Kidney tubule cell (primary cell): ENCODE measurements around the gene TRIM2.
A peak's percentile ranks its signal among the peaks of the same experiment; 100 is the strongest.

Source experiments
- DNase-seq: peaks from one replicate; pipeline ENCODE4 v3.0.0-alpha.2; 2018; ENCODE audit warnings: low spot score

Gene TRIM2

GRCh38 chr4:153222707-153223426 lies 18.6 kb downstream of the TRIM2 start:
- DNase-seq = peak; percentile 36

GRCh38 chr4:153223427-153223801 lies 19.2 kb downstream of the TRIM2 start:
- DNase-seq = no peak

DNA sequence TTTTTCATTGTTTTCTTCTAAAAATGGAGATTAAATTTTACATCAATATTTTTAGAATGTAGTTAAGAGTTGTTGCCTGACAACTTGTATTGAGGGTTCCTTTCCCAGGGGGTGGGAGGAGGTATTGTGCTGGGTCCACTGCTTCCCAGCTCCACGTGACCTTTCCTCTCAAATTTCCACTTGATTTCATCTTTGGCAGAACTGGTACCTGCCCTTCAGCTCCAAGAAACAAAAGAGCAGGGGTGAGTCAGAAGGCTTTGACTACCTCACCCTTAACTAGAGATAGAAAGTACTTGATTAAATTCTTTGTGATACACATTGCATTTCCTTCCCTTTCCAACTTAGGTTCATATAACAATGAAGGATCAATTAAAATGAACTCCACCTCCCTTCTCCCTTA lies 19.7 kb downstream of the TRIM2 start:
- DNase-seq = peak; percentile 80

- DNase-seq = no peak
Observed at GRCh38 chr4:153224474-153224873, 20.2 kb downstream of the TRIM2 start.

DNA sequence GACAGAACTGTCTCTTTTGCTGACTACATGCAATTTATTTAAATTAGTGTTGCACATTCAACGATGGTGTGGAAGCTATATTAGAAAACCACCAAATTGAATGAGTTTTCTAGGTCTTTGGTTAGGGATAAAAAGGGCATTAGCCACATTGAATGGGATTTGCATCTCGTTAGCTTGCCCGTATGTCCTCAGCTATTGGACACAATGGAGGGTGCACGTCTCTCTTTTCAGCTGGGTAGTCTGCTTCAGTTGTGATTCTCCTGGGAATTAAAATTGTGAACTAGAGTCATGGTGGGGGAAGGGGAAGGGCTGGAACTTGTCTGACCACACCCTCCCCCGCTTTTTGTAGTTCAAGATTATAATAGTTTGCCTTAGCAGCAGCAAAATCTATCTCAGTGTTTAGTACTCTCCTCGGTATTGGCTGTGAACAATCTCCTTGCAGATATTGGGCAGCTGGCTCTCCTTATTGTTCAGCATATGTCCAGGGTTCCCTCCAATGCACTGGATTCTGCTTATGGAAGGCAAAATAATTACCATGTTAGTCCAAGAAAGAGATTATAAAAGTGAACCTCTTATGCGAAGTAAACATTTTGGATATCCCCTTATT lies 23.3 kb downstream of the TRIM2 start:
- DNase-seq = no peak

GRCh38 chr4:153228512-153229140 lies 24.4 kb downstream of the TRIM2 start:
- DNase-seq = no peak

DNA sequence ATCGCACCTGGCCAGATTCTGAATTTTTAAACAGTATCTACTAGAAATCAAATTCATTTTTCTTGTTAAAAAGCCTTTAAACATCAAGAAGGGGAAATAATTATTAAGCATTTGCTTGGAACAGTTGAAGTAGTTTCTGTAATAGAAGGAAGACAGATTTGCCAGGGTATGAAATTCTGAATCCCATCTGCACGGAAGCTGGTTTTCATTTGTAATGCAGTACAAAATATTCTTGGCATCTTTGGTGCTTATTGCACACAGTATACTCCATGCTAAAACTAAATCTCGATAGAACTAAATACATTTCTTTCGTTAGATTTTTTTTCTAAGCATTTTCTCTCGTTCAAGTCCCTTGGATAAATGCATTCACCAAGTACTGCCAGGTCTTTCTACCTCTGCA lies 25.3 kb downstream of the TRIM2 start:
- no peak for DNase-seq

DNA sequence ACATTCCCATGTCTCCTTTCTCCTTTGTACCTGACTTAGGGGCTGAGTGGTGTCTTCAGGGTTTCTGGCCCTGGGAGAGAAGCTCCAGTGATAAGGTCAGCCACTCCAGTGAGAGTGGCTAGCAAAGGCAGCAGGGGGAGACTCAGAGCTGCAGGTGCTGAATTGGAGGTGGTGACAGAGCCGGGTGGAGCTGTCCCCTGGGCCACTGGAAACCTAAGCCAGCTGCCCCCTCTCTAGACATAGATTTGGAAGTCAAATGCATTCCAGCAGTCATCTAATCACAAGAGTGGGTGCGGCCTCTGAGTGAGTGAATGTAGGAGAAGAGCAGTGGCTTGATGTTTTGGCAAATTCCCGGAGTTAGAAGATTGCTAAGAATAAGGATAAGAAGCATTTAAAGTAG lies 28.5 kb downstream of the TRIM2 start:
- DNase-seq = peak; percentile 37

GRCh38 chr4:153233761-153234371 lies 29.6 kb downstream of the TRIM2 start:
- DNase-seq = peak; percentile 86

- no peak for DNase-seq
Observed at GRCh38 chr4:153234885-153235284, 30.6 kb downstream of the TRIM2 start.

DNA sequence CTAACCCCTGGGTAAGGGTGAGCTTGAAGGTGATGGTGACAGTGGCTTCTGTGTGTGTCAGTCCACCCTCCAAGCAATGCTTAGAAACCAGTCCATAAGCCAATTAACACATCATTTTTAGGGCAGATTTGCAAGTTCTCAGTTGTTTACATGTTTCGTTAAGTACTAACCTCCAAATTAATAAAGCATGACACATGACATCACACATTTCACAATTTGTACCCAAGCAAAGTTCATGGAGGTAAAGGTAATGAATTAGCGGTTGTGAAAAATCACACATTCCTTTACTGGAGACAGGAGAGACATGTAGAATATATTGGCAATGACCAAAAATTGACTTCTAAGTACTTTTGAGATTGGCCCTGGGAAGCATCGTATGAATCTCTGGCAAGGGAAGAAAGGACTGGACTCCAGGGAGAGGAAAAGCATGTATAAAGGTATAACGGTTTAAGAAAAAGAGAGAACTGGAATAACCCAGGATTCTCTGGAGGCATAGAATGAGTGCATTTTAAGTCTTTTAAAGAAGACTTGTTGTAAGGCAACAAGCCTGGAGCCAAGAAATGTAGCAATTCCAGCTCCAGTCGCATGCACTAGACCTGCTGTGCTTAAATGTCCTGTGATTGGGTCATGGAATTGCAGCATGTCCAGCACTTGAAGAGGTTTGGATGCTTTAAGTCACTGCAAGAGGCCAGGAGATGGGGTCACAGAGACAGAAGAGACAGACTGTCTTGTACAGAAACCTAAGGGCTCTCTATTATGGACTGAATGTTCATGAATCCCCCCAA lies 34.1 kb downstream of the TRIM2 start:
- DNase-seq = no peak

- DNase-seq = no peak
Observed at GRCh38 chr4:153239409-153239808, 35.2 kb downstream of the TRIM2 start.

DNA sequence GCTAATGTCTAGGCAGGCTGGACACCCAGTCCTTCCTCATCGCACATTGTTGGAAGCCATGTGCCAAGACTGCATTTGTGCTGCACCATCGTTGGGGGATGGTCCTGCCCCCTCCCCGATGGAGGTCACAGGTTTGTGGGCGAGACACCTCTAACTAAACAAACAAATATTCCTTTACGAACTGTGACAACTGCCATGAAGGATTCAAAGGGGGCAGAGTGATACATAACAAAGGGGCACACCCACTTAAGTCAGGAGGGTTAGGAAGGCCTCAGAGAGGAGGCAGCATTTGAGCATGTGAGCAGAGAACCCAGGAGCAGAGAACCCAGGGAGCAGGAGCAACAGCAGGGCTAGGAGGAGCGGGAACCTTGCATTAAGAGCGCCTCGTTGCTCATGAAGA lies 37.1 kb downstream of the TRIM2 start:
- DNase-seq = no peak

DNA sequence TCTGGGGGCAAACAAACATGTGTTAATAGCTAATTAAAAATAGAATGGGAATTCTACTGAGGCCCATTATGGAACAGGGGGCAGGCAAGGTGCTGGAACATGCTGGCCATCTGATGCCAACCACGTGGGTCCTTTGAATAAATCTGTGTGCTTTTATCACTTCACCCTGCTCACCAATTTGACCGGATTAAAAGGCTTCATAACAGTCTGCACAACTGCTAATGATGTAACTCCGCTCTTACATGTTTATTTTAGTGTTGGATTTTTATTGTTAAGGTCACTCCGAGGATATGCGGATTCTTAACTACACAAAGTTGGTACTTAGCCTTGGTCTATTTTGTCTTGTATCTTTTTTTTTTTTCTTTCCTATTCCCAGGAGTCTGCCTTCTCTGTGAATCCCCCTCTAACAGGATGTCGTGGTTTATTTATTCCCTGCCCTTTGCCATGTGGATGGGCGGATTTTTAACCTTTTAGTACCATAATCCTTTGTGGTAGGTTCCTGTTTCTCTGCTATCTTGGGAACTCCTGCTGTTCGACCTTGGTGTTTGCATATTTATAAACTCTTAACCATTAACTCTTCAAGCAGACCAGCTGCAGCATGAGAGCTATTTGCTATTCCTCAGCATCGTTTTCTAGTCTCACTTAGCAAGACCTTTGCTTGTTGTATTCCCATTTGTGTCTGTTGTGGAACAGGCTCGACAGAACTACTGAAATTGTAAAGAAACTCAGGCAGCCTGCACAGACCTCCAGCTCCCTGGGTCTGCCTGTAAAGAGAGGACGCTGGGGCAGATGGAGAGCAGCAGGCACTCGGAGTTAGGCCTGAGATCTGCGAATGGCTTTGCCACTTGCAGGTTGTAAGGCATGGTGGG lies 38.0 kb downstream of the TRIM2 start:
- peak; percentile 26 for DNase-seq

DNA sequence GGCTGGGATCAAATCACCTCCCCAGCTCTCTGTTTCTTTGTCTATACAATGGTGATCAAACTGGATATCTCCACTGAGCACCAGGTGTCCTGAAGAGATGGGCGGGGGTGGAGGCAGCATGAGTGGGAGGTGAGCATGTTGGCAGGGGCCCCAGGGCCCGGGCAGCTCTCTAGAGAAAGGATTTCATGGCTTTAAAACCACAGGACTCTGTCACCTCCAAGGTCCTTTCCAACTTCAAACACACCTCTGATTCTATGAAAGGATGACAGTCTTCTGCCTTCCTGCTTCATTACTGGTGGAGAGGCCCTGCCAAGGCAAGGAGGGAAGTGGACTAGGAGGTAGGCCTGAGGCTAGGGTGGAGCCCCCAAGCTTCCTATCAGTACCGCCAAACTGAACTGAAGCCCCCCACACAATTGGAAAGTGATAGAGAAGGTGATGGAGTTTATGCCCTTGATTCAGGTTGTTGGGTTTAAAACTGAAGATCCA lies 38.6 kb downstream of the TRIM2 start:
- DNase-seq = no peak

- DNase-seq = no peak
Observed at GRCh38 chr4:153243468-153243867, 39.2 kb downstream of the TRIM2 start.

DNA sequence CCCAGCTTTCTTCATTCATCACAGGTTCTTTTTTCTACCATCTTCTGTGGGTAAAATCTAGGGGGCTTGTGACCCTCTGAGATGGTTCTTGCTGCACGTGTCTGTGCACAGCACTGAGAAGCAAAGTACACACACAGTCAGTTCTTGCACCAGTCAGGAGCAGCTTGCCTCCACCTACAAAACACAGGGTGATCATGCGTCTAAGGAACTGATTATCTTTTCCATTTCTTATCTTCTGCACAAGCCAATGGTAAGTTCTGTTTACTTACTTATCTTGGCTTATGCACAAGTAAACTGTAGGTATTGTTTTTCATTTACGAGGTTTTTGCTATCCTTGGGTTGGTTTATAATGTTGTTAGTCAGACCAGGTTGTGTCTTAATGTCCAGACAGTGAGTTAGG lies 40.7 kb downstream of the TRIM2 start:
- DNase-seq = no peak

GRCh38 chr4:153245775-153246174 lies 41.5 kb downstream of the TRIM2 start:
- no peak for DNase-seq

DNA sequence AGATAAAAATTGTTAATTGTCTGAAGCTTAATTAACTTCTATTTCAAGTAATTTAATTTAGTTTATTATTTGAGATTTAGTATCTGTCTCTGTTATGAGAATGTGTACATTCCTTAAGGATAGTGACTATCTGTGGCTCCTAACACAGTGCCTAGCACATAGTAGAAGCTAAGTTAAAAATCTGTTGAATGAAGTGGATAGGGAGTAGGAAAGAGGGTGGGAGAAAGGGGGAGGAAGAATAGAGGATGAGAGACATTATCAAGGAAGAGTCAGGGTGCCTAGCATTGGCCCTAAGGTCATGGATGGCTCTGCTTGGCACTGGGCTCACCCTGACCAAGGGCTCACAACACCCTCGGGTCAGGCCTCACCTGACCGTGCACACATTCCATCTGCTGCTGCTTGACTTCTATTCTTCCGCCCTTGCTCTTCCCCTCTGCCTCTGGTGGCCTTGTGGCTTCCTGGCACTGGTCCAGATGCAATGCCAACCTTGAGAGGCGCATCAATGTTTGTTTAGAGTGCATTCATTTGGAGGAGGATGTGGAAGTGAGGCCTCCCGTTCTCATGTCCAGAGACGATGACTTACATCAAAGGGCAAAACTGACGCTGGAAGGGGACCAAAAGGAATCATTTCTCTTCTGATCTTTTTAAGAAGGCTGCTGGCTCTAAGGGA lies 42.3 kb downstream of the TRIM2 start:
- no peak for DNase-seq

GRCh38 chr4:153247116-153247490 lies 42.9 kb downstream of the TRIM2 start:
- DNase-seq = no peak
